Skeletal muscle cell (primary cell): ENCODE data around the gene HIVEP3.

ENCODE experiments used
- DNase-seq: peaks from one replicate; pipeline ENCODE4 v3.0.0-alpha.2; 2010; ENCODE audit warnings: low read depth
- H3K4me3 ChIP-seq: 2 replicates; pipeline ENCODE4 v1.5.1; 2011; ENCODE audit warnings: low read depth, mild to moderate bottlenecking, control low read depth, low read length, moderate library complexity

Gene HIVEP3

DNA sequence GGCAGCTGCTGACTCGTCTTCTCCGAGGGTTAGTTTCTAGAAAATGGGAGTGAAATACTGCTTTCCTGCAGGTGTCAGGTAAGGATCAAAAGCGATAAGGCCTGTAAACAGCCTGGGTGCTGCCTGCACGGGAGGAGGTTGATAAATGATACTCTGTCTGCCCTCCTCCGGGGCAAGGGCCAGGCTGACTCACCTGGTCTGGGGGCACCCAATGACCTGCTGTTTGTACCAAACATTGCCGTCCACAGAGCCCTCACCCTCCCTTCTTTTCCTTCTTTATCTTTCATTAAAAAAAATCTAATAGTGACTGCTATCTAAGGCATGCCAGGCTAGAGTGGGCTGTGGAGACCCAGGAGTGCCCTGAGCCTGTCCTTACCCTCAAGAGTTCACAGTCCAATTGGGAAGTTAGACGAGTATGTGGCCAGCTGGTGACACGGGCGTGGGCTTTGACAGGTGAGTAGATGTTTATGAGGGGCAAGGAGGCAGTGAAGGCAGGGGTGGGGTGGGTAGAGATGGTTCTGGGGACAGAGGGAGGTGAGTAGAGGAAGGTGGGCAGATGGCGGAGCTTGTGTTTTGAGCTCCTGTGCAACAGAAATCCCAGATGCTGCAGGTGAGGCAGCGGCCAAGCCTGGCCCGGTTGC, 450.5 kb downstream of the HIVEP3 start:
- no peak for DNase-seq

DNA sequence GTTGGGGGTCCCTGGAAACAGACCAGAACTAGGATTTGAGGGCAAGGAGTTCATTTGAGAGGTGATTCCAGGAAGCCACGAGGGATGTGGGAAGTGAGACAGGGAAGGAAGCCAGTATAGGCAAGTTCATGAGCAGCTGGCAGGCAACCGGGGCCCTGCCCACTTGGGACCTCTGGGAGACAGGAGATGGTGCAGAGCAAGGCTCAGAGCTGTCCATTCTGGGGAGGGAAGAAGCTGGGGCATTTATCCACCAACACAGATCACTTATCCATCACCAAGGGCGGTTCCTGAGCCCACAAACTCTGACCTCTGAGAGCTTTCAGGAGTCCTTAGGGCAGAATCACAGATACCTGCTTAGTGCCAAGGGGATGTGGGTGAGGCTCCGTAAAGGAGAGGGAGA, 451.0 kb downstream of the HIVEP3 start:
- no peak for DNase-seq
- no peak overlapping the region for H3K4me3 ChIP-seq

More for the DNA sequence above, 450.5 kb downstream of the HIVEP3 start:
- no peak overlapping the region for H3K4me3 ChIP-seq

DNA sequence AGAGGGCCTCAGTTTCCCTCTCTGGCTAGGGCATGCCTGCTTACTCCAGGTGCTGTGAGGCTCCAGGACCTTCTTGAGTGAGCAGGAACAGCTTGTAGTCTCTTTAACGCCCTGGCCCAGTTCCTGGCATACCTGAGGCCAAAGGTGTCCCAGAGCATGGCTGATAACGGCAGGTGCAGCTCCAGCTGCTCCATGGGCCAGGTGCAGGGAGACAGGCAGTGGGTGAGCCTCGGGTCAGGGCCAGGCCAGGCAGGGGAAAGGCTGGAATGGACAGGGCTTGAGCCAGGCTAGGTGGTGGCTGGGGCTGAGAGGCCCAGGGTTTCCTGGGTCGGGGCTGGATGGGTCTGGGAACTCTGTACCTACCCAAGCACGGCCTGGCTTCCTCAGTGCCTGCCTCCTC, 452.6 kb downstream of the HIVEP3 start:
- no peak overlapping the region for H3K4me3 ChIP-seq
- no peak for DNase-seq

DNA sequence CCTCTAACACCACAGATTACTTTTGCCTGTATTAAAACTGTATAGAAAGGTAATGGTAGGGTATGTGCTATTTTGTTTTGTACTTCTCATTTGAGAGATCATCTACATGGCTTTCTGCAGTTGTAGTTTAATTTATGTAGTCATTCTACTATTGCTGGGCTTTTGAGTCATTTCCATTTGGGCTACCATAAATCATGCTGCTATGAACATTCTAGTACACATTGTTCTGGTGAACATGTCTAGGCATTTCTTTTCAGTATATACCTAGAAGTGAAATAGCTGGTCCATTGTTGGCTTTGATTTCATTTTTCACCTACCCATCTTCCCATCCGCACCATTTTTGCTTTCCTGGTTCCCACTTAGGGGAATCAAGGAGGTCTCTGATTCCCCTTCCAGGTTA, 453.0 kb downstream of the HIVEP3 start:
- no peak for DNase-seq
- H3K4me3 ChIP-seq, result no peak overlapping the region

DNA sequence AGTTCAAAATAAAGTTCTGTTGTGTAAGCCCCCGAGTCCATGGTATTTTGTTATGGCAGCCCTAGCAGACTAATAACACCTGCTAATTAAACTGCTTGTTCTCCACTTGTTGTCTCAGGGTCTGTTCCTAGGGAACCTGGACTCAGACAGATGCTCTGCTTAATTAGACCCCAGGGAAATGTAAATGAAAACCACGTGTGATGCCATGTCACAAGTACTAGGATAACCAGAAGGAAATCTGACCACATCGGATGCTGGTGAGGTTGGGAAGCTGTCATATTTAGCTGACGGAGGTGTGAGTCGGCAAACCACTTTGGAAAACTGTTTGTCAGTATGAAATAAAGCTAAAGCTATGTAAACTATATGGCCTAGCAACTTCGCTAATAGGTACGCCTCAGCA, 453.8 kb downstream of the HIVEP3 start:
- H3K4me3 ChIP-seq, result no peak overlapping the region
- no peak for DNase-seq

DNA sequence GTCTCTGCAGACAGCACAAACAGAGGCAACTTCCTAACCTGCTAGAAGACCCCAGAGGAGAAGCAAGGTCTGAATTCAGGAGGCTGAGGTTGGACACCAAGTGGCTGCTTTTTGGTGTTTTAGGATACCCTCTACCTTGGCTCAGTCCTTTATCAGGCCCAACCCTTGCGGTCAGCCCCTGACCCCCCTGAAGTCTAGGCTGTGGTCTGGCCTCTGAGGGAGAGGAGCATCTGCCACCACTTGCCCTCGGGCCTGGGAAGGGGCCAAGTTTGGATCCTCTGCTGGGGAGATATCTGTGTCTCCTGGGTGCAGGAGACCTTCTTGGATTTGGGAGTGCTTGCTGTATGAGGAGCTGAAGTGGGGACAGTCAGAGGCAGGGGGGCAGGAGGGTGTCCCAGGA, 455.2 kb downstream of the HIVEP3 start:
- DNase-seq, result no peak
- no peak overlapping the region for H3K4me3 ChIP-seq

DNA sequence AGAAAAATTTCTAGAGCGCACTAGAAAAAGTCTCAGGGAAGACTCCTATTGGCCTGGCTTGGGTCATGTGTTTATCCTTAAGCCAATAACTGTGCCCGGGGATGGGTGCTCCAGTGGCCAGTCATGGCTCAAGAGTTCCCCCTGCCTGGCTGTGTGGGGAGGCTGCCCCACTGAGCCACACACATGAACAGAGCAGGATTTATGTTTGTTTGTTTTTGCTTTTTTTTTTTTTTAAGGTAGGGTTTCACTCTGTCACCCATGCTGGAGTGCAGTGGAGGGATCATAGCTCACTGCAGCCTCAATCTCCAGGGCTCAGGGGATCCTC, 456.1 kb downstream of the HIVEP3 start:
- H3K4me3 ChIP-seq, result no peak overlapping the region
- no peak for DNase-seq

DNA sequence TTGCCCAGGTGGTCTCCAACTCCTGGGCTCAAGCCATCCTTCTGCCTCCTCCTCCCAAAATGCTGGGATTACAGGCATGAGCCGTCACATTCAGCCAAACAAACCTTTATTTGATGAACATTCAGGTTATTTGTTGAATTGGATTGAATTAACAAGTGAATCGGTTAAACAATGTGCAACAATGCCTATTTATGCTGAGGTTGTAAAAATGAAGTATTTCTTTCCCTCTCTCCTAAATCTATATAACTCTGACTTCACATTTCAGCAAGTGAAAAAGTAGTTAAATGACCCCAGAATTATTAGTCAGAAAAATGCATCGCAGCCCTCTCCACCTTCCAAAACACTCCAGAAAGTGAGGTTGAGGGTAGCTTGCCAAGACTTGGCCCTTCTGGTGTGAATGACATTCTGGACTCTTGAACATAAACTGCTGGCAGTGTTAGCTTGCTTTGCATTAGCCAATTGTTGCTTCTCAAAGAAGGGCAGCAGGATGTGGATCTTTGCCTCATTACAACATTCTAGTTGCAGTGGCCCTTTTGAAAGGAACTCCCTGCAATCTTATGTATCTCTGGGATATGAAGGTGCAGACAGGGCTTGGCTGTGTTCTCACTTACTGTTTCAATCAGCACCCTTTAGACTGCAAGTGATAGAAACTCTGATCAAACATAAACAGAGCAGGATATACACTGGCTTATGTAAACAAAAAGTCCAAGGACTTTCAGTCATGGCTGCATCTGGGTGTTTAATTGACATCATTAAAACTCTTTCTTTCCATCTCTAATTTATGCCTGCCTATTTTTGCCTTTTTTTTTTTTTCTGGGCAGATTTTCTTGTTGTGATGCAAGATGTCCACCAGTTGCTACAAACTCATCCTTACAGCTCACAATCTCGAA, 456.7 kb downstream of the HIVEP3 start:
- H3K4me3 ChIP-seq, result no peak overlapping the region
- peak; percentile 21 for DNase-seq

DNA sequence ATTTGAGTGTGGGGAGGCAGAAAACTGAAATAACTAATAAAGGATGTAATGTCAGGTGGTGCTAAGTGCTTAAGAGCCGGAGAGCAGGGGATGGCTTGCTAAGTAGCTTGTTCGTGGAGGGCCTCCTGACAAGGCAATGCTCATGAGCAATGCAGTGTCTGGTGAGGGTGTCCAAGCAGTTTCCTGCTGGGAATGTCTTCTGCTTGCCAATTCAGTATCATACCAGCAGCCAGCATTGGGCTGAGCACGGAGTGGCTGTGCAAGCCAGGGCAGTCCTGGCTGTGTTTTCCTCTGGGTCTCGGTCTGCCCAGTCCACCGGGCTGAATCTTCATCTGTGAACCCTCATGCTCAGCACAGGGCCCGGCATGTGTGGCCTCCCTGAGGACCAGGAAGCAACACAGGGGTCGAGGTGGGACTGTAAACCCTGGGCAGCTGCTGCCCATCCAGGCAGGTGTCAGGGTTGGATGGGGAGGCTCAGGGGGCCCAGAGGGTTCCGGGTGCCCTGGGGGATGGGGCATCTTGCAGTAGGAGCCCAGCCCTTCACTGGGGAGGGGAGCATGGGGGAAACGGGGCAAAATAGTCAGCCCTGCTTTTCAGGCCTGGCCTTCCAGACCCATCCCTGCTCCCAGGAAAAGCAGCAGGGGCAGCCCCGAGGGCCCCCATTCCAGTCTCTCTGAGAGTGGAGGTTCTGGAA, 461.7 kb downstream of the HIVEP3 start:
- DNase-seq, result no peak
- H3K4me3 ChIP-seq, result no peak overlapping the region
